Loucy (cell line): ENCODE measurements around the gene CENPP.

Source experiments
- H2AFZ ChIP-seq: fragments of 200-600 bp; sonication (generic); 2 replicates; pipeline ENCODE4 v1.6.0; 2016; ENCODE audit warnings: antibody characterized with exemption, mild to moderate bottlenecking, low read length, moderate library complexity
- H3F3A ChIP-seq: fragments of 200-600 bp; 2 replicates; pipeline ENCODE4 v1.6.0; 2016; ENCODE audit warnings: antibody characterized with exemption, low read depth, mild to moderate bottlenecking
- H3K27me3 ChIP-seq: fragments of 200-600 bp; sonication (generic); 2 replicates; pipeline ENCODE4 v1.6.1; 2014; ENCODE audit warnings: low read length, mild to moderate bottlenecking; ENCODE audit not compliant: insufficient read depth, poor library complexity, severe bottlenecking
- H3K36me3 ChIP-seq: fragments of 200-600 bp; sonication (generic); 2 replicates; pipeline ENCODE4 v1.6.1; 2016; ENCODE audit warnings: low read length; ENCODE audit not compliant: insufficient read depth
- H3K4me1 ChIP-seq: fragments of 200-600 bp; sonication (generic); 2 replicates; pipeline ENCODE4 v1.5.1; 2014; ENCODE audit warnings: low read length, mild to moderate bottlenecking; ENCODE audit not compliant: insufficient read depth, poor library complexity, severe bottlenecking
- H3K4me2 ChIP-seq: fragments of 200-600 bp; sonication (generic); 2 replicates; pipeline ENCODE4 v1.6.0; 2014; ENCODE audit warnings: antibody characterized with exemption, low read length, low read depth, mild to moderate bottlenecking; ENCODE audit not compliant: poor library complexity, severe bottlenecking
- H3K4me3 ChIP-seq: fragments of 200-600 bp; sonication (generic); 2 replicates; pipeline ENCODE4 v1.5.1; 2014; ENCODE audit warnings: low read length, mild to moderate bottlenecking, mixed read lengths; ENCODE audit not compliant: poor library complexity, severe bottlenecking
- H3K79me2 ChIP-seq: fragments of 200-600 bp; sonication (generic); 2 replicates; pipeline ENCODE4 v1.6.1; 2014; ENCODE audit warnings: low read length; ENCODE audit not compliant: insufficient read depth
- H3K9ac ChIP-seq: fragments of 200-600 bp; sonication (generic); 2 replicates; pipeline ENCODE4 v1.6.0; 2014; ENCODE audit warnings: mild to moderate bottlenecking, low read depth, low read length, moderate library complexity; ENCODE audit not compliant: poor library complexity, severe bottlenecking
- H3K9me2 ChIP-seq: fragments of 200-600 bp; sonication (generic); replicated peaks from 2 replicates; pipeline ENCODE4 v1.6.1; 2016; ENCODE audit warnings: low read depth, low read length, mixed read lengths
- H3K9me3 ChIP-seq: fragments of 200-600 bp; sonication (generic); 2 replicates; pipeline ENCODE4 v1.6.1; 2014; ENCODE audit warnings: mild to moderate bottlenecking, antibody characterized with exemption, low read length, low read depth; ENCODE audit not compliant: insufficient read depth
- H4K20me1 ChIP-seq: fragments of 200-600 bp; sonication (generic); 2 replicates; pipeline ENCODE4 v1.6.0; 2014; ENCODE audit warnings: antibody characterized with exemption, low read length, mild to moderate bottlenecking; ENCODE audit not compliant: insufficient read depth, poor library complexity, severe bottlenecking
- CTCF ChIP-seq: fragments of 200-600 bp; sonication (generic); conservative IDR thresholded peaks from 2 replicates; pipeline ENCODE4 v1.5.1; 2014; ENCODE audit warnings: mild to moderate bottlenecking, antibody characterized with exemption, low read length
- EZH2phosphoT487 ChIP-seq: fragments of 200-600 bp; IDR thresholded peaks from 2 replicates; pipeline ENCODE4 v1.6.1; 2018; ENCODE audit warnings: antibody characterized with exemption, mild to moderate bottlenecking, moderate library complexity, borderline replicate concordance

CENPP gene

DNA sequence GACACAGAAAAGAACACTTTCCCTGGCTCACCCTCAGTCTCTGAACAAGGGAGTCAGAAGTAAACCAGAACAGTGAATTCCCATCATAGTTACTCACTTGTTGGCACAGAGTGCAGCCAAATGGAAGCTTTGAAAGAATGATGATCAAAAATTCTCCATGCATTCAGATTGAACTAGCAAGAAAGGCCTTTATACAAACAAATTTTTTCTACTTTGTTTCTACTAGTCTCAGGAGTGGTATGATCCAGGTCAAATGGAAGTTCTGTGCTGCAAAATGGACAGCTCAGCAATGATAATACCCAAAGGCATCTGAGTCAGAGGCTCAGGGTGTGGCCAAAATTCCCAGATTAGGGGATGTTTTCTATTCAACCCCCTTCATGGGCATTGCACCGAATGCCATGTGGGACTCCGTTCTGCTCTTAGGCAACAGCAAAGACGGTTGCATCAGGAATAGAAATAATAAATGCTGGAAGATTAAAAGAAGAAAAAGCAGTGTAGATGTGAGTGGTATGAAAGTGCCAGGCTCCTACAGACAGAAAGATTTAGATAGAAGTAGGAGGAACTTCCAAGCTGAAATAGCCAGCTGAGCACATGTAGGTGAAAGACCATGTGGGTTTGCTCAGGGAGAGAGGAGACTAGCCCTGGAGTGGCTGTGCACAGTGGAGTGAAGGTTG is 180.6 kb downstream of the CENPP start:
- Histone ChIP-seq H3K4me2 (no peak overlapping the region), H4K20me1 (no peaks in the 10 kb centered on the region), H3F3A (no peaks in the 10 kb centered on the region), H3K9me2 (no peaks in the 10 kb centered on the region), H3K4me1 (peaks cover 8% of the 10 kb centered on the region), H3K36me3 (no peaks in the 10 kb centered on the region), H3K4me3 (no peak overlapping the region), H3K9me3 (no peaks in the 10 kb centered on the region), H3K27me3 (no peaks in the 10 kb centered on the region), H3K9ac (no peak overlapping the region), H2AFZ (no peak overlapping the region), H3K79me2 (no peaks in the 10 kb centered on the region)
- TF ChIP-seq EZH2phosphoT487: no peak
- TF ChIP-seq CTCF: no peak

GRCh38 chr9:92507005-92507404 is 181.3 kb downstream of the CENPP start:
- H3K4me2 ChIP-seq: no peak overlapping the region
- no peak overlapping the region for H3K4me3 ChIP-seq
- TF ChIP-seq CTCF (no peak), EZH2phosphoT487 (no peak)
- H4K20me1 ChIP-seq: no peaks in the 10 kb centered on the region
- H3K27me3 ChIP-seq: no peaks in the 10 kb centered on the region
- no peaks in the 10 kb centered on the region for H3K79me2 ChIP-seq
- no peaks in the 10 kb centered on the region for H3K9me3 ChIP-seq
- no peaks in the 10 kb centered on the region for H3K9me2 ChIP-seq
- no peak overlapping the region for H2AFZ ChIP-seq
- H3K9ac ChIP-seq: no peak overlapping the region
- H3K4me1 ChIP-seq: peaks cover 8% of the 10 kb centered on the region
- no peaks in the 10 kb centered on the region for H3K36me3 ChIP-seq
- no peaks in the 10 kb centered on the region for H3F3A ChIP-seq

- Histone ChIP-seq H3K4me2 (no peak overlapping the region), H3K9ac (no peak overlapping the region), H3K27me3 (no peaks in the 10 kb centered on the region), H3F3A (no peaks in the 10 kb centered on the region), H3K4me3 (no peak overlapping the region), H4K20me1 (no peaks in the 10 kb centered on the region), H3K79me2 (no peaks in the 10 kb centered on the region), H3K9me3 (no peaks in the 10 kb centered on the region), H3K9me2 (no peaks in the 10 kb centered on the region), H2AFZ (no peak overlapping the region), H3K36me3 (no peaks in the 10 kb centered on the region), H3K4me1 (peaks cover 8% of the 10 kb centered on the region)
- TF ChIP-seq CTCF (no peak), EZH2phosphoT487 (no peak)
These were observed 181.7 kb downstream of the CENPP start for GRCh38 chr9:92507496-92507895.
